Measurements from ENCODE around the gene ARHGEF10L.

GRCh38 chr1:17665950-17666720 lies 126.6 kb downstream of the ARHGEF10L start:
- TF ChIP-seq GATA2 (IDR thresholded peaks at IDR 0.05; ENCODE audit: low read depth, low read length) = 0 out of 2 replicates have a peak, but pooled peaks have one; percentile 27
- TF ChIP-seq GATA3 (IDR thresholded peaks at IDR 0.05; ENCODE audit: low read depth, low read length) = no peak

All from SH-SY5Y (cell line).